HFF-Myc (cell line): ENCODE results near the gene BCL2A1.
A peak's percentile ranks its signal among the peaks of the same experiment; 100 is the strongest.

ENCODE experiments used
- DNase-seq: peaks from one replicate; pipeline ENCODE4 v3.0.0-alpha.2; 2011; ENCODE audit warnings: low read depth; ENCODE audit errors: extremely low read depth
- H3K4me3 ChIP-seq: replicated peaks from 2 replicates; pipeline ENCODE4 v1.5.1; 2011; ENCODE audit warnings: low read depth, mild to moderate bottlenecking, control low read depth, low read length
- TF ChIP-seq, protein P1 (sequence below): IDR thresholded peaks from 2 replicates; pipeline ENCODE4 v1.5.1; 2012; ENCODE audit warnings: mild to moderate bottlenecking, low read depth, low read length, control low read depth; ENCODE audit errors: missing control alignments

BCL2A1 gene

DNA sequence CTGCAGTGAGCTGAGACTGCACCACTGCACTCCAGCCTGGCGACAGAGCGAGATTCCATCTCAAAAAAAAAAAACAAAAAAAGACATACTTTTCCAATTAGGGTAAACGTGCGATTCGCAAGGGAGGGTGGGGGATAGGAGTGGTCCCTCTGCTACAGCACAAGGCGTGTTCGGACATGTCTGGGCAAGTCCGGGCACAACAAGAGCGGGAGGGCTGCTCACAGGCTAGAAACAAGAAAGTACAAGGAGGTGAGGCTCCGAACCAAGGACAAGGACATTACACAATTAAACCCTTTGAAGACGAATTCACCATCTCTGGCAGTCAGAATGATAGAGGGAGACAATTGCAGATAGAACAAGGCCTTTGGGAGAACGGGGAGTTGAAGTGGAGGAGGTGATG, 32.2 kb upstream of the BCL2A1 start:
- no peak overlapping the region for H3K4me3 ChIP-seq
- DNase-seq: peak; percentile 72
- TF ChIP-seq, protein P1, sequence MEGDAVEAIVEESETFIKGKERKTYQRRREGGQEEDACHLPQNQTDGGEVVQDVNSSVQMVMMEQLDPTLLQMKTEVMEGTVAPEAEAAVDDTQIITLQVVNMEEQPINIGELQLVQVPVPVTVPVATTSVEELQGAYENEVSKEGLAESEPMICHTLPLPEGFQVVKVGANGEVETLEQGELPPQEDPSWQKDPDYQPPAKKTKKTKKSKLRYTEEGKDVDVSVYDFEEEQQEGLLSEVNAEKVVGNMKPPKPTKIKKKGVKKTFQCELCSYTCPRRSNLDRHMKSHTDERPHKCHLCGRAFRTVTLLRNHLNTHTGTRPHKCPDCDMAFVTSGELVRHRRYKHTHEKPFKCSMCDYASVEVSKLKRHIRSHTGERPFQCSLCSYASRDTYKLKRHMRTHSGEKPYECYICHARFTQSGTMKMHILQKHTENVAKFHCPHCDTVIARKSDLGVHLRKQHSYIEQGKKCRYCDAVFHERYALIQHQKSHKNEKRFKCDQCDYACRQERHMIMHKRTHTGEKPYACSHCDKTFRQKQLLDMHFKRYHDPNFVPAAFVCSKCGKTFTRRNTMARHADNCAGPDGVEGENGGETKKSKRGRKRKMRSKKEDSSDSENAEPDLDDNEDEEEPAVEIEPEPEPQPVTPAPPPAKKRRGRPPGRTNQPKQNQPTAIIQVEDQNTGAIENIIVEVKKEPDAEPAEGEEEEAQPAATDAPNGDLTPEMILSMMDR: no peak

DNA sequence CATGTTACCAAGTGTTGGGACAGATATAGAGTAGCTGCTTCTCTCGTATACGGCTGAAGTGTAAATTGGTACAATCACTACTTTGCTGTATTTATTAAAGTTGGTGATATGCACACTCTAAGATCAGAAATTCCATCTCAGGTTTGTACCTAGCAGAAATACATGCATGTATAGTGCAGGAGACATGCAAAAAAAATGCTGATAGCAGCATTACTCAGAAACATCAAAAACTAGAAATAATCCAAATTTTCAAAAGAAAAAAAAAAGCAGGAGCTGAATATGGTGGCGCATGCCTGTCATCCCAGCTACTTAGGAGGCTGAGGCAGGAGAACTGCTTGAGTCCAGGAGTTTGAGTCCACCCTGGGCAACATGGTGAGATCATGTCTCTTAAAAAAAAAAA, 31.3 kb upstream of the BCL2A1 start:
- H3K4me3 ChIP-seq: no peak overlapping the region
- TF ChIP-seq, protein P1: no peak
- no peak for DNase-seq

DNA sequence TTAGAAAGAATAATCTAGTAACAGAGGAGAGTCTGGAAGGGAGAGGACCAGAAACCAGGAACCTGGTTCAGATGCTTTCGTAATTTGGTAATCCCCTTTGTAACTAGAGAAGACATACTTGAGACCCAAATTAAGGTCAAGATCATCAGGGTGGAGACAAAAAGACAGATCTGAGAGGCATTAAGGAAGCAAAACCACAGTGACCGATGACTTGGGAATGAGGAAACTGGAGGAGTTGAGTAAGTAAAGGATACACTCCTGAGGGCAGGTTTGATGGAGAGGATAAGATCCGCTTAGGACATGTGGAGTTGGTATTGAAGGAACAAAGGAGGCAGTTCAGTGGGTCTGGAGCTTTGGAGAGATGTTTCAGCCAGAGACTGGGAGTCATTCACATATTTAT, 23.6 kb upstream of the BCL2A1 start:
- TF ChIP-seq, protein P1: no peak
- DNase-seq: no peak
- no peak overlapping the region for H3K4me3 ChIP-seq

DNA sequence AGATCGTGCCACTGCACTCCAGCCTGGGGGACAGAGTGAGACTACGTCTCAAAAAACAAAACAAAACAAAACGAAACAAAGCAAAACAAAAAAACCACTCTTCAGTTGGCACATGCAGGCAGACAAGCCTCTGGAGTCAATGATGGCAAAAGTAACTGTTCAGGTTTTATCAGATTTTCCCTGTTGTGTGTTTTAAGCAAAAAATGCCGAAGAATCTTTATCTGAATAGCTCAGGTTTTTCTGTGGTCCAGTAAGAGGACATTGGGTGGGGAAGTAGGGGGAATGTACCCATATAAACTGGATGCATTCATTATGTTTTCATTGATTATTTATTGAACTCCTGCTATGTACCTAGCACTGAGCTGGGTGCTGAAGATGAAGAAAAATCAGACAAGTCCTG, 20.8 kb upstream of the BCL2A1 start:
- H3K4me3 ChIP-seq: no peak overlapping the region
- TF ChIP-seq, protein P1: no peak
- DNase-seq: no peak

DNA sequence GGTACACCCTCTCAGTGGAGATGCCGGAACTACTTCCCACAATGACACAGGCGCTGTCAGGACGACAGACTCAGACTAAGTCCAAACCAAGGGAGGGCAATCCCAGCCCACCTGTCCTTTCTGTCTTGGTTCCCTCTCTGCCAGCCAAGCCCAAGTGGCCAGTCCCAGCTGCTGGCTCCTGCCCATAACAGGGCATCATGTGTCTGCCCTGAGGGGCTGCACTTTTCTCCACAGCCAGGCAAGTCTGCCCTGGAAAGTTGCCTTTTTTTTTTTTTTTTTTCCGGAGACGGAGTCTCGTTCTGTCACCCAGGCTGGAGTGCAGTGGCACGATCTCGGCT, 20.0 kb upstream of the BCL2A1 start:
- no peak overlapping the region for H3K4me3 ChIP-seq
- no peak for DNase-seq

DNA sequence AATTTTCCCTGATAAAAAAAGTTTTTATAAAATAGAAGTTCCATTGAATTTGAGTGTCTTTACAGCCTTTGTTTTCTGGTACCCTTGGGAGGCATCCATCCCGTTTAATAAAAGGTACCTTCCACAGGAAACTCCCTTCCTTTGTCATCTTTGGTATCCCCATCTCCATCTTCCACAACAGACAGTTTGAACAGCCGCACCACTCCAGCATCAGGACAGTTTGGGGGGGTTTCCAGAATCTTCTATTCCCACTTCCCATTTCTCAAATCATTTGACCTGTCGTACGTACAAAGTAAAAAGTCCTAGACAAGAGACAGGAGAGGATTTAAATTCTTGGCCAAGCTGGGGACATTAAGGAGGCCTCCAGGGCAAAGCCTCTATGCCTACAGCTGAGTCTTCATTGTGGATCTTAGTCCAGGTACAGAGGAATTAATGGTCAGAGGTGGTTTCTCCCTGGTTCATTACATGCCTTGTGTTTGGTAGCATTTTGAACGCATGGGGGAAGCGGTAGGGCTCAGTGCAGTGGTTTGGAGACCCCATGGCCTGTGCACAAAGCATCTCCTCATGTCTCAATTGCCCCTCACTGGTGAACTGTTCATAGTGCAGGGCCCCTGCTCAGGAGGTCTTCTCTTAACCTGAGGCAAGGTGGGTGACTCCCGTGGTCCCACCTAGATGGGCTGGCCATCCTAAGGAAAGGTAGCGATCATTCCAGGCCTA, 19.4 kb upstream of the BCL2A1 start:
- no peak for DNase-seq
- no peak overlapping the region for H3K4me3 ChIP-seq
- TF ChIP-seq, protein P1: no peak

More for the DNA sequence above, 20.0 kb upstream of the BCL2A1 start:
- TF ChIP-seq, protein P1: no peak

DNA sequence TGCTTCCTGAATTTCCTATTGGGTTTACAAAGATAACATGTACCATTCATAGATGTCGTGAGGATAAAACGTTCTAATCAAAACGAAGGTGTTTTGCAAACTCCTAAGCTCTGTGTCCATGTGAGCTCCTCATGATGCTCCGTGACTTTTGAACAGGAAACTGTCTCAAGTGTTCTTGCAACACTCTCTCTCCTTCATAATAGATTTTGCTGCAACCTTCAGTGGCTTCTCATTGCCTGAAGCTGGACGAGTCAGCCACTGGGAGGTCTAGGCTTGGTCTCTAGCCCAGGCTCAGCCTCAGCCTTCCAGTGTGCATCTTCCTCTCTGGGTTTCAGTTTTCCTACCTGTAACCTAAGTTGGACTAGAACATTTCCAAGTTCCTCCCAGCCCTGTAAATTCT, 18.7 kb upstream of the BCL2A1 start:
- TF ChIP-seq, protein P1: no peak
- H3K4me3 ChIP-seq: no peak overlapping the region
- DNase-seq: no peak
